Measurements from ENCODE around the gene ORAI3. TPM values are rescaled to one million over a fixed set of nuclear protein-coding genes. Genes with fewer than 3 reads are reported as not detected.

Gene ORAI3
- total RNA-seq, 1 donor = 35.6 TPM

DNA sequence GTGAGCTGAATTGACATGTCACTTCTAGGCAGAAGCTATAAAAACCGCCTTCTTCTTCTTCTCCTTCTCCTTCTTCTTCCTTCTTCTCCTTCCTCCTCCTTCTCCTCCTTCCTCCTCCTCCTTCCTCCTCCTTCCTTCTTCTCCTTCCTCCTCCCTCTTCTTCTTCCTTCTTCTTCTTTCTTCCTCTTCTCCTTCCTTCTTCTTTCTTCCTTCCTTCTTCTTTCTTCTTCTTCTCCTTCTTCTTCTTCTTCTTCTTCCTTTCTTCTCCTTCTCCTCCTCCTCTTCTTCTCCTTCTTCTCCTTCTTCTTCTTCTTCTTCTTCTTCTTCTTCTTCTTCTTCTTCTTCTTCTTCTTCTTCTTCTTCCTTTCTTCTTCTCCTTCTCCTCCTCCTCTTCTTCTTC lies 30.3 kb upstream of the ORAI3 start:
- TF ChIP-seq, protein P1, sequence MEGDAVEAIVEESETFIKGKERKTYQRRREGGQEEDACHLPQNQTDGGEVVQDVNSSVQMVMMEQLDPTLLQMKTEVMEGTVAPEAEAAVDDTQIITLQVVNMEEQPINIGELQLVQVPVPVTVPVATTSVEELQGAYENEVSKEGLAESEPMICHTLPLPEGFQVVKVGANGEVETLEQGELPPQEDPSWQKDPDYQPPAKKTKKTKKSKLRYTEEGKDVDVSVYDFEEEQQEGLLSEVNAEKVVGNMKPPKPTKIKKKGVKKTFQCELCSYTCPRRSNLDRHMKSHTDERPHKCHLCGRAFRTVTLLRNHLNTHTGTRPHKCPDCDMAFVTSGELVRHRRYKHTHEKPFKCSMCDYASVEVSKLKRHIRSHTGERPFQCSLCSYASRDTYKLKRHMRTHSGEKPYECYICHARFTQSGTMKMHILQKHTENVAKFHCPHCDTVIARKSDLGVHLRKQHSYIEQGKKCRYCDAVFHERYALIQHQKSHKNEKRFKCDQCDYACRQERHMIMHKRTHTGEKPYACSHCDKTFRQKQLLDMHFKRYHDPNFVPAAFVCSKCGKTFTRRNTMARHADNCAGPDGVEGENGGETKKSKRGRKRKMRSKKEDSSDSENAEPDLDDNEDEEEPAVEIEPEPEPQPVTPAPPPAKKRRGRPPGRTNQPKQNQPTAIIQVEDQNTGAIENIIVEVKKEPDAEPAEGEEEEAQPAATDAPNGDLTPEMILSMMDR (IDR thresholded peaks at IDR 0.05; ENCODE audit: insufficient read depth, low read length) = no peak
- DNase-seq (ENCODE audit: low read depth) = no peak
- H3K4me3 ChIP-seq (ENCODE audit: low read depth, low read length) = no peak overlapping the region

DNA sequence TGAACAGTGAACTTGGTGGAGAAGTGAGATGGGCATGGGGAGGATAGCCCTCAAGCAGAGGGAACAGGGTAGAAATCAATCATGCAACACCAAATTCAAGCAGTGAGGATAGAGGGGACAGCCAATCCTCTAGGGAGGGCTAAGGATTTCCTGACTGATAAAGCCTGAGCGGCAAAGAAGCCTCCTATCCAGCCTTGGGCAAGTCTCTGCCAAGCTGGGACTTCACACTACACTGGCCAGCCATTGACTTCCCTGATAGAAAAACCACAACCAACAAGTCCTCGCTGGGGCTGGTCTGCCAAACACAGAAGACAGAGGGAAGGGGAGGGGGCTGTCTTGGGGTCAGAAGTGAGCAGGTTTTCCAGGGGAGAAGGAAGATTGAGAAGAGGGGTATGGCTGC lies 28.0 kb upstream of the ORAI3 start:
- TF ChIP-seq, protein P1 (IDR thresholded peaks at IDR 0.05; ENCODE audit: insufficient read depth, low read length) = no peak
- no peak overlapping the region for H3K4me3 ChIP-seq (ENCODE audit: low read depth, low read length)

DNA sequence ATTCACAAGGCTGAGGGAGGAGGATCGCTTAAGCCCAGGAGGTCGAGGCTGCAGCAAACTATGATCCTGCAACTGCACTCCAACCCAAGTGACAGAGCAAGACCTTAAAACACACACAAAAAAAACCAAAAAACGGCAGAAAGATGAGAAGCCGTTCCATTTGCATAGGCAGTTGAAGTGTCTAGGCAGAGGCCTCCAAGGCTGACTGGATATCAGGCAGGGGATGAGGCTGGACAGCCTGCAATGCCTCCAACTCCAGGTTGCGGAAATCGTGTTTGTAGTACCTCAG lies 27.5 kb upstream of the ORAI3 start:
- no peak for DNase-seq (ENCODE audit: low read depth)
- TF ChIP-seq, protein P1 (IDR thresholded peaks at IDR 0.05; ENCODE audit: insufficient read depth, low read length) = no peak
- peak overlapping the region; percentile 73 for H3K4me3 ChIP-seq (ENCODE audit: low read depth, low read length)

More for the DNA sequence above, 28.0 kb upstream of the ORAI3 start:
- no peak for DNase-seq (ENCODE audit: low read depth)

DNA sequence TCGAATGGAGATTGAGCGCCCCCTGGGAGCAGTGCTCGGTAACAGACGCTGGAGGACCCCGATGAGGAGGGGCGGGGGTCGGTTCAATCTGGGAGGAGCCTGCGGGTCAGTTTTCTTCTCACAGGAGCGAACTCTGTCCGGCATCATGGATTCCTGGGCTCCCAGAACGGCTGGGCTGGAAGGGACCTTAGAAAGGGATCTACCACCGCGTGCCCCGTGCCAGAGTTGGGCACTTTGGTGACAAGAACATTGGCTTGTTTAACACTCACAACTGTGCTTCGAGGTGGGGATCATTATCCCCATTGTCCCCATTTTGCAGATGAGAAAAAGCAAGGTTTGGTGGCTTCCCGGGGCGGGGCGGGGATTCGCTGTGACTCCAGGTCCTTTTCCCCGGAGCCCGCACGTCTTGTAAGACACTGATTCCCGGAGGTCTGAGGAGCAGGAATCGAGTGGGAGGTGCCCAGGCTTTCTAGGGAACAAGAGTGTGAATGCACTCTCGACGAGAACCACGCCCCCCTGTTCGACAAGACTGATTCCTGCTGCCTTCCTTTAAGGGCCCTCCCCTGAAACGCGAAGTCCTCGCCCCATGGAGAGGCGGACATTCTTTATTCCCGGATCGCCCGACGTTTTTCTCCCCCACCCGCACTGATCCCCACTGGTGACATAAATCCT lies 27.0 kb upstream of the ORAI3 start:
- peak overlapping the region; percentile 73 for H3K4me3 ChIP-seq (ENCODE audit: low read depth, low read length)
- DNase-seq (ENCODE audit: low read depth) = peak; percentile 90
- TF ChIP-seq, protein P1 (IDR thresholded peaks at IDR 0.05; ENCODE audit: insufficient read depth, low read length) = peak; percentile 90

DNA sequence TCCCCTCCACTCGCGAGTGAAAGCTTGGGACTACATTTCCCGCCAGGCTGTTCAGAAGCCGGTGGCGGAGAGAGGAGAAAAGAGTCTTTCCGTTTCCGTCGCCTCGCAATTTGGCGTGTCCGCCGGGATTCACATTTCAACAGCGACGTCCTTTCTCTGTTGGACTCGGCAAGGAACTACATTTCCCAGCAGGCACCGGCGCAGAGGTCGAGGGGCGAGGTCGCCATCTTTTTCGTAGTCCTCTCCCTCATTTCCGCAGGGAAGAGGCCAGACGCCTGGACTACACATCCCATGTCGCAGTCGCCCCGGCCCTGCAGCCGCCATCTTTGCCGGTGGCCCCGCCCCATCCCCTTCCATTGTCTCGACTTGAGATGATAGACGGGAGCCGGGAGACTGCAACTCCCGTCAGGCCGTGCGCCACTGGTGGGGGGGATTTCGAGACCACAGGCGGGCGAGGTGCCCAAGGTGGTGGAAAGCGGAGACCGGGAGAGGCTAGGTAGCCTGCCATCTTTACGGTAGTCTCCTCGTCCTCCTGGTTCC lies 26.4 kb upstream of the ORAI3 start:
- peak overlapping the region; percentile 96 for H3K4me3 ChIP-seq (ENCODE audit: low read depth, low read length)
- DNase-seq (ENCODE audit: low read depth) = peak; percentile 100
- TF ChIP-seq, protein P1 (IDR thresholded peaks at IDR 0.05; ENCODE audit: insufficient read depth, low read length) = no peak

DNA sequence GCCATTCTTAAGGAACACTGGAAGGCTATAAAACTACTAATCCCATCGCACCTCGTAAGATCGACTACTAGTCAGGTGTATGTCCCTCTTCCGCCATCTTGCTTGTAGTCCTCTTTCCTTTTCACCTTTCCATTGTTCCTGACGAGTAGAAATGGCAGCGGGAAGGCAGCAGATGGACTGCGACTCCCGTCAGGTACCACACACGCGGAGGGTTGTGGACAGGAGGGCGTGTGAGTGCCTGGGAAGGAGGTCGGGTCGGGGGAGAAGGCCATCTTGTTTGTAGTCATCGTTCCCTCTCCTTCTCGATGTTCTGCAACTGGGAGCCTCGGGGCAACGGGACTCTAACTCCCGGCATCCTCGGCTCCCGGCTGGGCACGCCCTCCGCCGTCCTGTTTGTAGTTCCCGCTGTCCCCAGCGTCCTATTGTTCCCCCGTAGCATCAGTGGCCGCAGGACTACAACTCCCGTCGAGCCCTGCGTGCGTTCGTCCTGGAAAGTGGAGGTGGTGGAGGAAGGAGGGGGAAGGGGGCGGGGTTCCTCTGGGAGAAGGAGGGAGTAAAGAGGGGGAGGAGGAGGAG lies 25.8 kb upstream of the ORAI3 start:
- peak; percentile 100 for DNase-seq (ENCODE audit: low read depth)
- peak overlapping the region; percentile 96 for H3K4me3 ChIP-seq (ENCODE audit: low read depth, low read length)
- TF ChIP-seq, protein P1 (IDR thresholded peaks at IDR 0.05; ENCODE audit: insufficient read depth, low read length) = no peak

Data from fibroblast of the aortic adventitia (primary cell).